ENCODE results near the gene SHC4.
A peak's percentile ranks its signal among the peaks of the same experiment; 100 is the strongest.
"Not testable (repeated sequence)": the region's sequence is repeated elsewhere in the genome, so short reads cannot be mapped to it uniquely, and the experiment has no call there.

SHC4 gene, protein sequence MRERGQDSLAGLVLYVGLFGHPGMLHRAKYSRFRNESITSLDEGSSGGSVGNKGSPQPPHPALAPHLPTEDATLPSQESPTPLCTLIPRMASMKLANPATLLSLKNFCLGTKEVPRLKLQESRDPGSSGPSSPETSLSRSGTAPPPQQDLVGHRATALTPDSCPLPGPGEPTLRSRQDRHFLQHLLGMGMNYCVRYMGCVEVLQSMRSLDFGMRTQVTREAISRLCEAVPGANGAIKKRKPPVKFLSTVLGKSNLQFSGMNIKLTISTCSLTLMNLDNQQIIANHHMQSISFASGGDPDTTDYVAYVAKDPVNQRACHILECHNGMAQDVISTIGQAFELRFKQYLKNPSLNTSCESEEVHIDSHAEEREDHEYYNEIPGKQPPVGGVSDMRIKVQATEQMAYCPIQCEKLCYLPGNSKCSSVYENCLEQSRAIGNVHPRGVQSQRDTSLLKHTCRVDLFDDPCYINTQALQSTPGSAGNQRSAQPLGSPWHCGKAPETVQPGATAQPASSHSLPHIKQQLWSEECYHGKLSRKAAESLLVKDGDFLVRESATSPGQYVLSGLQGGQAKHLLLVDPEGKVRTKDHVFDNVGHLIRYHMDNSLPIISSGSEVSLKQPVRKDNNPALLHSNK

GRCh38 chr15:48963524-48964113 lies at the start of gene SHC4:
Gene SHC4, minus strand, starts transcription at chr15:48963919. Its CDS starts 904 bp downstream, at chr15:48963015.
- no peak for DNase-seq

DNA sequence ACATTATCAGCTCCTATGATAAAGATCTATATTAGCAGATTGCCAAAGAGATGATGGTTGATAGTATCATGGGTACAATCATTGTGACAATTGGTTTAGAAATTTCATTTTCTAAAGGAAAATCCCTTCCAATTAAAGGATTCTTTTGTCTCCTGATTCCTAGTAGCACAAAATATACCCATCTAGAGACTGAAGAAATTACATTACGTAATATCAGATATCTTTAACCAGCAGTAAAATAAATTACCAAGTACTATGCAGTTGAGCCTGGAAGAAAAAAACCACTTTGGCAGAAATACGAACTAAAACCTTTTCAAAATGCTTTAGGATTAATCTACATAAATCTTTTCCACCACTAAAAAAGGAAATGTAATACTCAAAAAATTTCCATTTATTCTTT lies 35.6 kb upstream of the SHC4 start:
- no peak for DNase-seq

- DNase-seq = no peak
These were observed 32.6 kb upstream of the SHC4 start for GRCh38 chr15:48996276-48996675.

- no peak for DNase-seq
These were observed 29.7 kb upstream of the SHC4 start for GRCh38 chr15:48993380-48993779.

- DNase-seq = no peak
These were observed 28.8 kb upstream of the SHC4 start for GRCh38 chr15:48992545-48992944.

DNA sequence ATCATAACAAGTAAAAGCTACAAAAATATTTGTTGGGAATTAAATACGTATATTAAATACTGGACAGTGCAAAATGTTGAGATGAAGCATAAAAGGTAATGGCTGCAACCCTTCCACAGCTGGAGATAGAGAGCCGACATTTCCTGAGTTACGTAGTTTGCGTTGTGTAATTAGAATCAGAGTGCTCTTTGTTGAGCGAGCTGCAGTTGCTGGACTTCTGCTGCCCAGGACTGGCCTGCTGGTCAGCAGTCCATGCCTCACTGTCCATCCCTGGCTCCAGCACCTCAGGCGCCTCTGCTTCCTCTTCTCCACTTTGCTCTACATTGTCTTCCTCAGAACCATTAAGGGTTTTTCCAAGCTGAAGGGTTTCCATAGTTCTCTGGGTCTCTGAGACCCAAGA lies 28.4 kb upstream of the SHC4 start:
- no peak for DNase-seq

GRCh38 chr15:48989170-48989569 lies 25.5 kb upstream of the SHC4 start:
- no peak for DNase-seq

GRCh38 chr15:48987142-48987541 lies 23.4 kb upstream of the SHC4 start:
- DNase-seq = no peak

DNA sequence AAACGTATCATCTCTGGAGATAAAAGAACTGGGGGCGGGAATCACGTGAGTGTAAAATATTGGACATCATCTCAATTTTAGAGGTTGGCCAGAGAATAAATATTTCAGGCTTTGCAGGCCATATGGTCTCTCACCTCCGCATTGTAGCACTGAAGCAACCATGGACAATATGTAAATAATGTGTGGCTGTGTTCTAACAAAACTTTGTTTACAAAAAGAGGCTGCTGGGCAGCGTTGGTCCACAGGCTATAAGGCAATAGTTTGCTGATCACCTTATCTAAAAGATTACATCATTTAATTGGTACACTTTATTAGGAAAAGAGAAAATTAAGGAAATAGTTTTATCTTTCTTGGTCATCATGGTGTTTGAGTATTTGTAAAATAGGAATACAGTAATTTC lies 22.5 kb upstream of the SHC4 start:
- DNase-seq = no peak

DNA sequence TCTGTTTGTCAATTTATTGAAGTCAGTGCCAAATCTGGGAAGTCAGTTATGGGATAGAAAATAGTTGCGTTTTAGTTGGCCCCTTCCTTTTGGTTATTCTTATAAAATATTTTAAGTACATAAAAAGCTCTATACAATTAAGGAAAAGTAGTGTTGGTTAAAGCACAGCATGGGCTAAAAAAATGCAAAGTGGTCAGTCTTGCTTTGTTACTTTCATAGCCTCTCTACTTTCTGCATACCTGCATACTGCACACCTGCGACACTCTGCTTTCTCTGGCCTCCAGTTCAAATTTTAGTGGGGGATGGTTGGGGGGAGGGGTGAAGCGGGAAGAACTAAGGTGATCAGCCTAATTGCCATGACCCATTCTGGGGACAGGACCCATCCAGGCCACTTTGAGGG lies 21.8 kb upstream of the SHC4 start:
- no peak for DNase-seq

GRCh38 chr15:48984811-48985352 lies 21.2 kb upstream of the SHC4 start:
- no peak for DNase-seq

DNA sequence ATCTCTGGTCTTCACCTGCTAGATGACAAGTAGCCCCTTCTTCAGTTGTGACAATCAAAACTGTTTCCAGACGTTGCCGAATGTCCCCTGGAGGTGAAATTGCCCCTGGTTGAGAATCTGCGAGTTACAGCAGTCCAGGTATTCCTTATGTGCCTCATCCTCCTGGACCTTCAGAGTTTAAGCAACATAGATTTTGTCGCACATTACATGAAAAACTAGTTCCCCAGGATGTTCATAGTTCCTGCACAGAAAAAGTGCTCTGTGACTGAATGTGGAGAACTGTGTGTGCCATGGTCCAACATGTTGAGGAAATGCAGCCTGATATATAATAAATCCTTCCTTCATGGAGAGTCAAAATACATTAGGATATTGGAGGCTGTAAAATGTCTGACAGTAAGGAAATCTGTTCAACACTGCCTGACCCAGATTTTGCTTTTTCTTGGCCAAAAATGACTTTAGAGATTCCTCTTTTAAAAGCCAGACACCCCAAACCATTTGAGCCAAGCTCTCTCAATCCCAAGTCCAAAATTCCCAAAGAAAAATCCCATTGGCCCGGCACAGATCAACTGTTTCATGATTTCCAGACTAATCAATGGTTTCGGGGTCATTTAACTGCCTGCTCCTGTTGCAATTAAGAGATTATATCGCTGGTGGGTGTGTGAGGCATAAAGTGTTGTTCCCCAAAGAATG lies 20.4 kb upstream of the SHC4 start:
- DNase-seq = no peak

- DNase-seq = no peak
These were observed 19.6 kb upstream of the SHC4 start for GRCh38 chr15:48983300-48983699.

GRCh38 chr15:48981941-48982340 lies 18.2 kb upstream of the SHC4 start:
- DNase-seq = no peak

DNA sequence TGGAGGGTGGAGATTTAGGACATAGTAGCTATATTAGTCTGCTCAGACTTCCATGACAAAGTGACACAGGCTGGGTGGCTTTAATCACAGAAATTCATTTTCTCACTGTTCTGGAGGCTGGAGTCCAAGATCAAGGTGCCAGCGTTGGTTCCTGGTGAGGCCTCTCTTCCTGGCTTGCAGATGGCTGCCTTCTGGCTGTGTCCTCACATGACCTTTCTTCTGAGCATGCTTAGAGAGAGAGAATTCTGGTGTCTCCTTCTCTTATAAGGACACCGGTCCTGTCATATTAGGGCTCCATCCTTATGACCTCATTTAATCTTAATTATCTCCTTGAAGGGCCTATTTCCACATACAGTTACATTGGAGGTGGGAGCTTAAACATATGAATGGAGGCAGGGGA lies 14.9 kb upstream of the SHC4 start:
- no peak for DNase-seq

- no peak for DNase-seq
These were observed 12.8 kb upstream of the SHC4 start for GRCh38 chr15:48976444-48977088.

DNA sequence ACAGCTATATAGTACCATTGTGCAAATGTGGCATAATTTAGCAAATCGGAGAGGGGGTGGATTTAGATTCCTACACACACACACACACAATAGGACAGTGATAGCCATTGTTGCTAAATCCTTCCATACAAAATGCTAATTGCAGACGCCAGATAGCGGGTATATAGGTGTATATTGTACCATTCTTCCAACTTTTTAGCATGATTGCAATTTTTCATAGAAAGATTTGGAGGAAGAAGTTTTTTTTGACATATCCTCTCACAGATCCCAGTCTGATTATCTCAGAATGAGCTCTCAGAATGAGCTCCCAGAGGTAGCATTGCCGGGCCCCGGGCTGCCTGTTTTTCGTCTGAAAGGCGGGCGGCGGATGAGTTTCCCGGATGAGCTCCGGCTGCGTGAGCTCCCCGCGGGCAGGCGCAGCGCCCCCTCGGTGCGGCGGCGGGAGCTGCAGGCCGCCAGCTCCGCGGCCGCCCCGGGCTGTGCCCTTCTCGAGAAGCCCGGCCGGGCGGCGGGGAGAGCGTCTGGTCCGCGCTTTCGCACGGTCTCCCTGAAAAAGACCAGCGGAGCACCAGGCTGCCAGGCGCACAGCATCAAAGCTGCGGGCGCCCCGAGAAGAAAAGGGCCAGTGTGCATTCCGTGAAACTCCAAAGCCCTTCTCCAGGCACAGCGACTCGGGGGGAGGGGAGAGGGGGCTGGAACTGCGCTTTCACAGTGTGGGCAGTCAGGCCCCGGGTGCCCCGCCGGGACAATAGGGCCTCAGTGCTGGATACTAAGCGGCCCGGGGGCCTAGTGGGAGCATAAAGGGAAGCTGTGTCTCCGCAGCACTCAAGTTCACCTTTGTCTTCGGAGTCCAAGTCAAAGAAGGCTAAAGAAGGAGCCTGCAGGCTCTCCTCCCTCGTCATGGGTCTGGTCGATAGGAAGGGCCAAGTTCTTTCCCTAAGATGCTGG lies 12.0 kb upstream of the SHC4 start:
- peak; percentile 17 to 66 (median 52) for DNase-seq

DNA sequence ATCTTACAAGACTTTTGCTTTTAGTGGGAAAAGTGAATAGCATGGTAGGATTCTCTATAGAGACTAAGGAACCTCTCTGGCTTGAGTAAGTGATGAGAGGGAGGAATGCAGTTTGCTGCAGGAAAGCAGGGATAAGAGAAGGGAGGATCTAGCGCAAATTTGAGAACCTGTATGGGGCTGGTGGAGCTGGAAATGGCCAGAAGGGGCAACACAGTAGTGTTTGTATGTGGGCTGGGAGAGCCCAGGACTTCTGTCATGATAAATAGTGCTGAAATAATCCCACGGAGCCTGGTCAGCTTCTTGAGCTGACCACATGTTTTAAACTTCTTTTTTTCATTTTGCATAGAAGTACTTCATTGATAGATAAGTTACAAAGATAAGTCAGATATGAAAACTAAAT lies 11.2 kb upstream of the SHC4 start:
- DNase-seq = no peak

- DNase-seq = no peak
These were observed 9.2 kb upstream of the SHC4 start for GRCh38 chr15:48972750-48973503.

- DNase-seq = not testable (repeated sequence)
These were observed 7.2 kb upstream of the SHC4 start for GRCh38 chr15:48970926-48971325.

GRCh38 chr15:48968066-48968465 lies 4.3 kb upstream of the SHC4 start:
- DNase-seq = no peak
